ENCODE results near the gene GPM6B.

The GPM6B gene

DNA sequence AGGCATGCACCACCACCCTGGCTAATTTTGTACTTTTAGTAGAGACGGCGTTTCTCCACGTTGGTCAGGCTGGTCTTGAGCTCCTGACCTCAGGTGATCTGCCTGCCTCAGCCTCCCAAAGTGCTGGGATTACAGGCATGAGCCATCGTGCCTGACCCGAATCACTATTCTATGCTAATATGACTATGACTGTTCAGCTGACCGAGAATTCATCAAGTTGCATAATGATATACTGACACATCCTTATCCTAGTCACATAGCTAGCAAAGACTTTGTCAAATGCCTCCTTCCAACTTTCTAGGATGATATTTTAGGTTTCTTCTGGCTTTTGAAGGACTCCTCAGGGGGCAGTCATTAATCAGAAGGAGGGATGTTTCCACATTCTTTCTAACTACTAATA, 4.8 kb upstream of the GPM6B start:
- DNase-seq: no peak

DNA sequence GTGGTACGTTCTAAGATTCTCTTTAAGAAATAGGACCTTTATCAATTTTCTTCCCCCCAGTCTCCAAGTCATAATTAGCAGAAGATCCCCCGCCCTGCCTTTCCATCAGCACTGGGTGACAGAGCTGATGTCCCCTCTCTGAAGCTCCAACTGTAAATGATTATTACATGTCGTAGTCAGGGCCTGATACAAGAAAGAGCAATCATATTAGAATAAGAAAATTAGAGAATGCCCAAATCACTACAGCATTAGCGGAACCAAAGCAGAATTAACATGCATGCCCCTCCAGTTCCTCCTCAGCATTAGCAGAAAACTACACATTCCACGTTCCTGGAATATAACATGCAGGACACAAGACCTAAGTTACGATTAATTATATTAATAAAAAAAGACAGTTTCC, 717 bp downstream of the GPM6B start:
- no peak for DNase-seq

DNA sequence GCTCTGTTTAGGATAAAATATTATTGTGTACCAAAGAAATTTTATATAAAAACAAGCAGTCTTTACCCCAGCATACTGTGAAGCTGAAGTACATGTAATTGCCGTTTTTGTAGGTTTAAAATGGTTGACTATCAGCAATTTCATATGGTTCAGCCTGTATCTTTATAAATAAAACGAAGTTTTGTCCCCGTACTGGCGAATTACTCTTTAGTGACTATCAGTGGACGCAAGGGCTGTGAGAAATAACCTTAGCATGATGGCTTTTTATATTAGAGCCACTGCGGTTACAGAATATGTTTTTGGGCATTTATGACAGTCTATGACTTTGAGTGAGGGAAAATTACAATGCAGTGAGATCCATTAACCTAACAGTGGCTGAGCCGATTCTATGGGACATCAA, 1.2 kb downstream of the GPM6B start:
- no peak for DNase-seq

DNA sequence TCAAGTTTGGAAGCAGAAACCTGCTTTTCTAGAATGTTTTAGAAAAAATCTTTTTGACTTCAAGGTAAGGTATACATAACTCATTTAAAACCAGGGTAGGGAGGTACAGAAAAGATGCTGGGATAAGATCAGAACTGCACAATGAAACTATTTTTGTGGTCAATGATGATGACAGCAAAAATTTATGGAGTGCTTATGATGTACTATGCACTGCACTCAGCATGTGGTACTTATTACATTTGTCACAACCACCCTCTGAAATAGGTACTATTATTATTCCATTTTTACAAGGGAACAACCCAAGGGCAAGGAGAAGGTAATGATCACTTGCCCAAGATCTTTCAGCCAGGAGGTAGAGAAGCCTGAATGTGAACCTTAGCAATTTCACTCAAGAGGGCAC, 8.0 kb downstream of the GPM6B start:
- no peak for DNase-seq

DNA sequence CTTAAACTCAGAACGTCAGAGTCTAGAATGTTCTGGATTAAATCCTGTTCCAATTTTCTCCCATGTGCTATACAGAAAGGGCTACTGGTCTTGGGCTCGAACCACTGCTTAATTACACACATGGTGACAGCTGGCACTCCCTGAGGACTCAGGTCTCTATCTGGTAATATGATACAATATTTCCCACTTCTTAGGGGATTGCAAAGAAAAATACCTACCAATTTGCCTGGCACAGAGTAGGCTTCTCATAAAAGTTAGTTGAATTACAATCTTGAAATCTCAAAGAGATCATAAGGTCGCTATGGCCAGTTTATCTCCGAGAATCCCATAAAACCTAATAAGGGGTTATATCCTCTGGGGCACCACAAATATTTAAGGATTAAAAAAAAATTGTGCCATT, 8.6 kb downstream of the GPM6B start:
- no peak for DNase-seq

DNA sequence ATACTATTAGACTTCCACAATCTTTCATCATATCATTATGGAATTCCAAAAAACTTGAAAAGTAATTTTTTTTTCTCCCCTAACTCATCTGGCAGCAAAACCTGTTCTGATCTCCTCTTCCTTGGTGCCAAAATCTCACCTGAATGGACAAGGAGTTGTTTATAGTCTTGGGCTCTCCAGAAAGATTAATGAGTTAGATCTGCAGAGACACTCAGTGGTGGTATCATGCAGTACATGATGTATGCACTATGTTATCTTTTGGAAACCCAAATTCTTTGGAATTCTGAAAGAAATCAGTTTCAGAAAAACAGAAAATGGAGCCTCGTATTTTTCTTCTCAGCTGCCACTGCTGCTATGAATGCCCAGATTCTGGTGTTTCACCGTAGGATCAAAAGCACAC, 11.7 kb downstream of the GPM6B start:
- DNase-seq: no peak

DNA sequence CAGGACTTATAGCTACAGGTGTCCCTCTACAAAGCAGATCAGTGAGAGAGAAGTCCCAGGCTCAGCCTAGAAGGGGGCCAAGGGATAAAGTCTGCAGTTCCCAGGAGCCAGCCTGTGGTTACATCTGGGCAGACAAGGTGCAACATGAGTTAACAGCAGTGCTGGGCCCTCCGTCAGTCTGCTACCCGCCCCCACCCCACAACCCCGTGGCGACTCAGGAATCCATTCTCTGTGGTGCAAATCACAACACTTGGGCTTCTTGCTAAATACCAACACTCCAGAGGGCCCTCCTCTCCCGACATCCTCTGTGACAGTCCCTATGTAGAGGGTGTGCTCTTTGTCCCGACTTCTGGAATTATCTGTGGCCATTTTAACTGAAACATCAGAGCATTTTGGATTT, 13.8 kb downstream of the GPM6B start:
- DNase-seq: no peak

DNA sequence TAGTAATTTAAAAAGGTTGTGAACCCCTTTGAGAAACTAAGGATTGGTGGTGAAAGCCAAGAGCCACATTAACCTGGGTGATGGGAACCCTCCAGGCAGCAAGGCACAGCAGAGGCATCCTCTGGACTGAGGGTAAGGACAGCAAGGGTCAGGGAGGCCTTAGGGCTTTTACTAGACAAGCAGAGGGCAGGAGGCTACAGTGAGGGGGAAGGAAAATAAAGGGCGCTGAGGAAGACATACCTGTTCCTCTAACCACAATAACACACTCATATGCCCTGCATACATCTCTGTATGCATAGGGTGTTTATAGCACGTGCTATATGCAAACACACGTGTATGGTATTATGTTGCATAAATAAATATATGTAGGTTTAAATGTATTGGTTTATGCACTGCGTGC, 18.7 kb downstream of the GPM6B start:
- no peak for DNase-seq

DNA sequence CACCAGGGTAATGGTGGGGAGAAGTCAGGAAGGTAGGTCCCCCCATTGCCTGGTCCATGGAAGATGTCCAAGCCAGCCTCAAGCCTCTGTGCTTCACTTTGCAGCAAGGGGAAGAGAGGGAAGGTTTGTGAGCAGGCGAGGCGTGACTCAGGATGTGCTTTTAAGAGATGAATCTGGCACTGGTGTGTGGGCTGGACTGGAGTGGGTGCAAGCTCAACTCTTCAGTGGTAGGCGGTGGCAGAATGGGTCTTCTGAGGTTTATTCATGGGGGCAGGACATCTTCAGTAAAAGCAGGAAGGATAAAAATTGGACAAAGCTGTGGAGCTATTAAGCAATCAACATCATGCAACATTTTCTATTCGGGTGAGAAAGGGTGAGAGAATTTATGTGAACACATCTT, 19.4 kb downstream of the GPM6B start:
- no peak for DNase-seq

DNA sequence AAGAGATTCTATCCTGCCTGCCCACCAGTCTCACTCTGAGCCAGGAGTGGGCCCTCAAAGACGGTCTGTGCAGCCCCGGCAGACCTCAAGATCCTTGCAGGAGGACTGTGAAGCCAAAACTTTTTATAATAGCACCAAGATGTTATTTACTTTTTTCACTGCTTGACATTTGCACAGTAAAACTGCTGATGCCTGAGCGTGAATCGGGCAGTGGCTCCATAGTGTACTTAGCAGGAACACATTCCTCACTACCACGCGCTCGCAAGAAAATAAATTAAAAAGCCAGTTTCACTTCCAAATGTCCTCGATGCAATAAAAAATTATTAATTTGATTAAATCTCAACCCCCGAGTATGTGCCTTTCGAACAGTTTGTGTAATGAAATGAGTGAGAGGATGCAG, 22.5 kb downstream of the GPM6B start:
- DNase-seq: no peak

DNA sequence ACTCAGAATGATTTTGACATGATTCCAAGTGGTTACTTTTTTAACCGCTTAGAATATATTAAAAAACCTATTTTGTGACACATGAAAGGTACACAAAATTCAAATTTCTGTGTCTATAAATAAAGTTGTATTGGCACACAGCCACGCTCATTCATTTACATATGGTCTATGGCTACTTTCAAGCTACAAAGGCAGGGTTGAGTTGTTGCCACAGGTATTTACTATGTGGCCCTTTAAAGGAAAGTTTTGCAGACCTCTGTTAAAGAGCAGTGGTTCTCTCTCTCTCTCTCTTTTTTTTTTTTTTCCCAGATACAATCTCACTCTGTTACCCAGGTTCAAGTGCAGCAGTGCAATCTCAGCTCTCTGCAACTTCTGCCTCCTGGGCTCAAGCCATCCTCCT, 23.0 kb downstream of the GPM6B start:
- DNase-seq: no peak

DNA sequence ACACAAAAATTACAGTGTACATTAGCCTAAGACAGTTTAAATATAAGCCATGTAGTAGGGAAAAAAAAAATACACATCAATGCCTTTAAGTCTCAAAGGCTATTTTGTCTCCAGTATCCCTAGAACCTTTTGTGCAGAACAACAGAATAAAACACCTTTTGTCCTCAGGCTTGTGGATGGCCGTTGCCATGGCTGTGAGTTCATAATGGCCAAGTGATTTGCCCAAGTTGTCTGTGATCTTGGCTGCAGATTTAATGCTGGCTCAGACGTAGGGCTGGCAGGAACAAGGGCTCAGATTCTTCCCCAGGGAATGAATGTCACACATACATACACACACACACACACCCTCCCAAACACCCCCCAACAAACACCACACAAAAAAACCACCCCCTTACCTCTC, 25.3 kb downstream of the GPM6B start:
- no peak for DNase-seq

DNA sequence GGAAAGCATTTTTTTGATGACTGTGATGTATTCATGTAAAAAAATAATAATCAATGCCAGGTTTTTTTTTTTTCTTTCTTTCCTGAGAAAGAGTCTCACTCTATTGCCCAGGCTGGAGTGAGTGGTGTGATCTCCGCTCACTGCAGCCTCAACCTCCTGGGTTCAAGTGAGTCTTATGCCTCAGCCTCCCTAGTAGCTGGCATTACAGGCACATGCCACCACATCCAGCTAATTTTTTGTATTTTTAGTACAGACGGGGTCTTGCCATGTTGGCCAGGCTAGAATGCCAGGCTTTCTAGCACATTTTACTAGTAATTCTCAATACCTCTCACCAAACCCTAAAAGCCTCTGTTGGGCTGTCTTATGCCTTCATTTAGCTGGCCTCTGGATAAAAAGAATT, 25.7 kb downstream of the GPM6B start:
- no peak for DNase-seq

DNA sequence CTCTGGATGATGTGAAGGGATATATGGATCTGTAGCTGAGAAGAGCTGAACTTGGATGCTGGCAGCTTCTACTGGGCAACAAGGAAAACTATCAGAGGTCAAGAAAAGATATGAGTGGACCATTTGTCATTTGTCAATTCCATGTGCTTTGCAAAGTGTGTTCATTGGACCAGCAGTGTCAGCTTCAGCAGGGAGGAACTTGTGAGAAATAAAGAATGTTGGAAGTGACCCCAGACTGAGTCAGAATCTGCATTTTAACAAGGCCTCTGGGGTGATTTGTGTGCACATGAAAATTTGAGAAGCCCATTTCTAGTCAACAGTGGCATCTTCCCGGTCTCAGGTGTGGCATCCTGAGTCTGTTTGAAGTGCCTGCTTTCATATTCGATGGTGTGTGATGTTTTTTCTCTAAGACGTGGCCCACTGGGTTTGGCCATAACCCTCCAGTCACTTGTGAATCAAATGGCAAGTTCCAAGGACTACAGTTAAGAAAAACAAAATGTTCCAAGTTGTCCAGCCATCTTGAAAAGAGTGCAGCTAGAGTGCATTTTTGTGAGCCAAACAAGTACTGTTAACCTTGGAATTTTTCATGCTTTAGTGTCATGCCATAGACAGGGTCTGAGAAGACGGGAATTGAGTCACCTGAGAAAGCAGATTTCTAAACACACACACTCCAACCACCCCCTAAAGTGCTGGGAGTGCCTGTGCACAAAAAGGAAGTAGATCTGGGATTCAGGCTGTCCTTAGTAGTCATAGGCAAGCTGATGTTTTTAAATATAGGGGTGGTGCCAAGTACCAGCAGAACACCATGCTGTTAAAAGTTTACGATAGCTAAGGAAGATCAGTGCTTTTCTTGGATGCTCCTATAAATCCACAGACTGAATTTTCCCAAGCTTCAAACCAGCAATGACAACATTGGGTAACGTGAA, 26.4 kb downstream of the GPM6B start:
- DNase-seq: no peak

DNA sequence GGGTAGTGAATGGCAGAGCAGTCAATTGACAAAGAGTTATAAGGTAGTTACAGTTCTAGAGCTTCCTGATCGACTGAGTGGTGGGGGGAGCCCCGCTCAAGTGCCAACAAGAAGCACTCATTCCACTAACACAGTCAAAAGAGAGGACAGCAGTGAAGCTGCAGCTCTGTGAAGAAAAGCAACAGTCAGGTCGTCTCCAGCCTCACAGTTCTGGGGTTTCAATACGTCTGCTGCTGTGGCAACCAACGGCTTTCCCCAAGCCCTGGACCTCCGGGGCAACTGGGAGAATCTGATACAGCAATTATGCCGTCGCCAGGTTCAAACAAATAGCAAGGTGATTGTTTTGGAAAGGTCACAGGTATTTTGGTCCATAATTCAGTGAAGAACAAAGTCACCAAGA, 30.8 kb downstream of the GPM6B start:
- DNase-seq: no peak

DNA sequence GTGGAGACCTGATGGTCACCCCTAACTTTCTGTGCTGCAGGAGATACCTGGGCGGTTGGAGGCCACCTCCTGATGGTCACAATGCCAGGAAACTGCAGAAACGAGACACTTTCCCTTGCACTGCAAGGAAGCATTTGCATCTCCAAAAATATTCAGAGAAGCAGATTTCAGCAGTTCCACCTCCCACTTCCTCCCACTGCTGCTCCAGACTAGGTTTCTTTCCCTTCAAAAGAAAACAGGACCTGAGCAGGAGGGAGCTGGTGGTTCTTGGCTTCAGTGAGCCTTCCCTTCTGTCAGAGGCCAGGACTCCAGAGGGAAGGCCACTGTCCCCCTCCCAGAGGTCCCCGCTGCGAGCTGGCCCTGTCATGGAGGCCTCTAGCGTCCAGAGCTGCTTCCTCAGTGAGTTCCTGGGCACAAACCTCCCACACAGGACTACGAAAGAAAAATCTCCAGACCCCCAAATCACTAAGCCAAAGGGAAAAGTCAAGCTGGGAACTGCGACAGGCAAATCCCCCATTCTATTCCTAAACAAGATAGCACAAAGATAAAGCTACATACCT, 35.9 kb downstream of the GPM6B start:
- no peak for DNase-seq

DNA sequence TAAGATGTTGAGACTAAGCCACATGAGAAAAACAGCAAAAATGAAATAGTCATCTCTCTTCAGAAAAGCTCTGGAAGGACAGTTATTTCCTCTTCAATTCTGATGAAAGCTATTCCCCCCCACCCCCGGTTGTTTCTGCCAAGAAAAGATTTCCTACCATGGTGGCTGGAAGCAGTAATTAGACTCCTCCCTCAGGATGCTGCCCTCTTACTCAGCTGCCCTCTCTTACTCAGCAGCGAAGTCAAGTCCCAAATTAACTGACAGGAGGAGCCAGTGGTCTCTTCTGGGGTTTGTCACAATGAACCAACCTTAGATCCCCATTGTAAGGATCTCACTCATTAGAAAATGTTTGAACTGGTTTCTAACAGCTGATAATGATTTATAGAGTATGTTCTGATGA, 38.0 kb downstream of the GPM6B start:
- DNase-seq: no peak

DNA sequence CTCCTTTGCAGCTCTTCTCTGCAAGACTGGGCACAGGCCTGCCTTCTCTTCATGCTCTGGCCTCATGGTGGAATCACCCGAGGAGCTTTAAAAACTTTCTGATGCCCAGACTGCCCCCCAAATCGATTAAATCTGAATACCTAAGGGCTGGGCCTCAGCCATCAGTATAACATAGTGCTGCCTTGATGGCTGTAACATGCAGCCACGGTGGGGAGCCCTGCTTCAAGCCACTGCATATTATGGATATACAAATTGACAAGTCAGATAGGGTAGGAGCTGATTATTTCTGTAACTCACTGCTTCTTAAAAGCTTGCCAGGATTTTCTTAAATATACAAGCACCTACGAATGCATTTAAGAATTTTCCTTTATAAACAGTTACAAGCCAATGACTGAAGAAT, 40.5 kb downstream of the GPM6B start:
- DNase-seq: no peak

DNA sequence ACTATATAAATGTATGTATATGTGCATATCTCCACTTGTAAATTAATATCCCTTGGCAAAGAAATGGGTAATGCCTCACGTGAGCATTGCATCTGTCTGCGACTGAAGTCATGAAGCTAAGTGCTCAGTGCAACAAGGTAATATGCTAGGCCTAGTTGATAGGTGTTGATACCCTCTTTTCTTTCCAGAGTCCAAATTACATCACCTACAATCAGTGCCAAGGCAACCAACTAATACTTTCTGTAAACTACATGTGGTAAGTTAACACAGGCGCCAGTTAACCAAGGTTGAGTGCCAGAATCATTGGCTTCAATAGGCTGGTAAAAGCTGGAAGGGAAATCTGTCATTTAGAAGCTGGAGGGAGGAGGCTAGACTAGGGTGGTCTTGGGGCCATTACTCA, 41.1 kb downstream of the GPM6B start:
- no peak for DNase-seq

DNA sequence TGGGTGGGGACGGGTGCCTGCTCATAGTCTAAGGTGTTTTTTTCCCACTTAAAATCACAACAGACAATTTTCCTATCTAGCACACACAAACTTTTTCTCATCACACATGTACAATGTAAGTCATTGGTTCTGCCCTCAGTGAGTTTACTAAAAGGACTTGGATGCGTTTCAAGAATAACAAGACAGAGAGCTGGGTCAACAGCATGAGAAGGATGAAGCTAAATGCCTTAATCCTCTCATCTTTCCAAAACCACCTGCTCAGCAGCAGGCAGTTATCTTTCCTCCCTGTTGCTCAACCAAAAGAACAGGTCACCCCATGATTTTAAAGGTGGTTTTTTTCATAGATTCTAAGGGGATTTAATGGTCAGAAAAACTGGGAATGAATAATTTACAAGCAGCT, 42.2 kb downstream of the GPM6B start:
- no peak for DNase-seq

DNA sequence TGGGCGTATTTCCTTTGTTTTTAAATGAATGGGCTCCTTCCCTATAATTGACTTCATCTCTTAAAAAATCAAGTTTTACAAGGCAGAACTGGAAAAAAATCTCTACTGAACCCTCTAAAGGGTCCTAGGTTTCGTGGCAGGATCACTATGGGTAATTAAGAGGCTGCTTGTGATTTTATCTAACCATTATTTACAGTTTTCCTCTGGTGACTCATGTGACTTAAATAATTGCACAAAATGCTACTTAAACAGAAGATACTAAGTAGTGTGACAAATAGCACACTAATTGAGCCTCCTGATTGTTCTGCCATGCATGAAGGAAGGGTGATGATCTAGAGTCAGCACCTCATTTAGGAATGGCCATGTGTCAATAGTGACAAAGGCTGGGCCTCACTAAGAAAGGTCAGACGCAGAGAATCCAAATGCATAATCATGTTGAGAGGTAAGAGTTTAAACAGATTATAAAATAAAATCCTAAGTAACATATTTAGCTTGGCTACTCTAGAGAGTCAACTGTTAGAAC, 46.8 kb downstream of the GPM6B start:
- no peak for DNase-seq

DNA sequence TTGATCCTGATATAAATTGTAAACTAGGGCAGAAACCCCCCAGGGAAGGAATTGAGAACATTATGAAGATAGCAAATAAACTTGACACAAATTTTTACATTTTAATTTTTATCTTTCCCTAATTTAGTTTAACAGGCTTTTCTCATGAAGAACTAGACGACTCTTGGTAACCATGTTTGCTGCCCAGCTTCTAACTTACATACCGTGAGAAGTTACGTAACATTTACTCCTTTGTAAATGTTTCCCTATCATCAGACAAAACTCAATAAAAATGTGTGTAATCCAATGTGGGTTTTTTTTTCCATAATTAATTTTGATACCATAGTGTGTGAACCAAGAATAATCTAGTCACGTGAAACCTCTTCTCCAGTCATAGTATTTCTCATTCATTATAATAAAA, 48.0 kb downstream of the GPM6B start:
- no peak for DNase-seq

DNA sequence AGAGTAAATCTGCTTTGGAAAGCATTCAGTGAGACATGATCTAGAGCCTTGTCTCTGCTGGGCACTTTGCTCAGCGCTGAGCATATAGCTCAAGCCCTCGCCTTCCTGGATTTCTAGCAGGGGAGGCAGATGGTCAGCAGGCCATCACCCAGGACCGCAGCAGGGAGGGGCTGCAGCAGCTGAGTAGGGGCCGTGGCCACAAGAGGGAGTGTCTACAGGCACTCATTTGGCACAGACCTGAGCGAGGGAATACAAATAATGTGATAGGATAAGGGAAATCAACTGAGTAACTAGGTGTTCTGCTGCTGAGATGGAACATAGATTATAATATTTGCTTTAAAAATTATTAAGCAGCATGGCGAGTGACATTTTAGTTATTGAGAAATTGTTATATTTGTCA, 52.1 kb downstream of the GPM6B start:
- no peak for DNase-seq

DNA sequence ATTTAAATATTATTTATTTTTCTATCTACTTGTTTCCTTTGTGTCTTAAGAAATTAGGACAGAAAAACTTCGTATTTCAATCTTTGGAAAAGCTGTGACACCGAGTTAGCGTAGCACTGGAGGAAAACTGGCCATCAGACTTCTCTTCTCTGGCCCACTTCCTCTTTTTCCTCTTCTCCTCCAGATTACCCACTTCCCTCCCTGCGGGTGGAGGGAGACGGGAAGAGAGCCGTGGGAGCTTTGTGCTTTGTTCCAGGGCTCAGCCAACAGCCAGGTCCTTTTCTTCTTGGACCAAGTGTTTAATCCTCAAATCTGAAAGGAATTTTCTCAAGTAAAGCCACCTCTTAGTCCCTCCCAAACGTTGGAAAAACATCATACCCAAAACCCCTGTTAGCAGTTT, 52.6 kb downstream of the GPM6B start:
- DNase-seq: no peak

DNA sequence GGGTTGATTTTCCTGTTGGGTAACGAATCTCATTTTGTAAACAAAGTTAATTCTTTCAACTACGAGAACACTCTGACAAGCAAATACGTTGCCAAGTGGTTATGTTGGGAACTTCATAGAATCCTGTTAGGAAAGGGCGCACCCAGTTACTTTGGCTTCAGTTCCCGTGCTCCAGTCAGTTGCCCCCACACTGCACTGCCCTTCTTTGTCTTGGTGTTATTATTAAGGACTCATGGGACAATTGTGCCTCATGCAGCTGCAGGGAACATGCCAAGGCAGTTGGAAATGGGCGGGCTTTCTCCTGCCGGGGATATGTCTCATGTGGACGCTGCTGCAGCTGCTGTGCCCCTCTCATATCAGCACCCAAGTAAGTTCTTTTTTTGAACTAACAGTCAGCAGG, 53.4 kb downstream of the GPM6B start:
- no peak for DNase-seq

All from activated T-cell treated with anti-CD3 and anti-CD28 coated beads, Interleukin-2, amount 50 U/mL, for 48 hours (primary cell).